ENCODE measurements around the gene RASSF1.

Gene RASSF1

GRCh38 chr3:50365842-50366220, 25.2 kb upstream of the RASSF1 start:
- no peak for DNase-seq (ENCODE audit: low read depth)

- no peak for DNase-seq (ENCODE audit: low read depth)
Measured at GRCh38 chr3:50365080-50365841, 24.6 kb upstream of the RASSF1 start.

- DNase-seq (ENCODE audit: low read depth), result no peak
Measured at GRCh38 chr3:50364573-50365079, 24.0 kb upstream of the RASSF1 start.

- DNase-seq (ENCODE audit: low read depth), result no peak
Measured at GRCh38 chr3:50359760-50360110, 19.1 kb upstream of the RASSF1 start.

- peak; percentile 96 for DNase-seq (ENCODE audit: low read depth)
Measured at GRCh38 chr3:50358911-50359759, 18.5 kb upstream of the RASSF1 start, which contains the start of gene TMEM115. Gene TMEM115, minus strand, starts transcription at chr3:50359521. Its CDS starts 458 bp downstream, at chr3:50359063.

- no peak for DNase-seq (ENCODE audit: low read depth)
Measured at GRCh38 chr3:50358355-50358910, 17.8 kb upstream of the RASSF1 start.

- no peak for DNase-seq (ENCODE audit: low read depth)
Measured at GRCh38 chr3:50357481-50357880, 16.8 kb upstream of the RASSF1 start.

GRCh38 chr3:50356553-50356952, 15.9 kb upstream of the RASSF1 start:
- no peak for DNase-seq (ENCODE audit: low read depth)

- DNase-seq (ENCODE audit: low read depth), result no peak
Measured at GRCh38 chr3:50355829-50356552, 15.4 kb upstream of the RASSF1 start.

GRCh38 chr3:50354850-50355249, 14.2 kb upstream of the RASSF1 start:
- DNase-seq (ENCODE audit: low read depth), result no peak

- DNase-seq (ENCODE audit: low read depth), result no peak
Measured at GRCh38 chr3:50354186-50354764, 13.6 kb upstream of the RASSF1 start.

GRCh38 chr3:50353245-50354004, 12.8 kb upstream of the RASSF1 start:
- DNase-seq (ENCODE audit: low read depth), result no peak

- no peak for DNase-seq (ENCODE audit: low read depth)
Measured at GRCh38 chr3:50352781-50353180, 12.1 kb upstream of the RASSF1 start.

GRCh38 chr3:50351323-50351697, 10.7 kb upstream of the RASSF1 start:
- no peak for DNase-seq (ENCODE audit: low read depth)

GRCh38 chr3:50350527-50351322, 10.1 kb upstream of the RASSF1 start, which contains the start of the genes CYB561D2 and NPRL2:
Gene CYB561D2, plus strand, starts transcription at chr3:50350862. Its CDS starts 572 bp downstream, at chr3:50351434.
Gene NPRL2, minus strand, starts transcription at chr3:50350775. Its CDS starts 123 bp downstream, at chr3:50350652.
- peak; percentile 86 for DNase-seq (ENCODE audit: low read depth)

GRCh38 chr3:50350213-50350526, 9.5 kb upstream of the RASSF1 start:
- no peak for DNase-seq (ENCODE audit: low read depth)

- DNase-seq (ENCODE audit: low read depth), result peak; percentile 59
Measured at GRCh38 chr3:50347187-50347813, 6.7 kb upstream of the RASSF1 start.

- no peak for DNase-seq (ENCODE audit: low read depth)
Measured at GRCh38 chr3:50345586-50346234, 5.1 kb upstream of the RASSF1 start, which contains the start of gene ZMYND10. Gene ZMYND10, minus strand, starts transcription at chr3:50345732. Its CDS starts 153 bp downstream, at chr3:50345579.

GRCh38 chr3:50345008-50345407, 4.4 kb upstream of the RASSF1 start:
- no peak for DNase-seq (ENCODE audit: low read depth)
